GM20000 (cell line): Measurements from ENCODE around the gene STIM2.

Experiments used
- DNase-seq: peaks from one replicate; pipeline ENCODE4 v3.0.0; 2012; ENCODE audit warnings: low spot score
- TF ChIP-seq, protein P1 (sequence below): IDR thresholded peaks from 2 replicates; pipeline ENCODE4 v1.5.1; 2012; ENCODE audit warnings: mild to moderate bottlenecking, control low read depth; ENCODE audit errors: extremely low read depth, missing control alignments

The STIM2 gene

DNA sequence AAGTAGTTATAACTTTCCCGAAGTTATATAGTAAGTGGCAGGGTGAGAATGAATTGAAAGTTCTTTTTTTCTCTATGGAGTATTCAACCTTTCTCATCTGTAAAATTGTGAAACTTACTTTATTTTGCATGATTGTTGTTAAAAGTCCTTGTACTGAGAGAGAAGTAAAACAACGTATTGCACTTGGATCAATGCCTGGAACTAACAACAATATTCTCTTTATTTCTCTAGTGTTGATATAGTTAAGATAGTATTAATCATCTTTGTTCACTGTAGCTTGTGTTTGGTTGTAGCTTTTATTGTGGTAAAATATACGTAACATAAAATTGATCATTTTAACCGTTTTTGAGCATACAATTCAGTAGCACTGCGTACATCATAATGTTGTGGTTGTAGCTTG, 48.7 kb downstream of the STIM2 start:
- TF ChIP-seq, protein P1, sequence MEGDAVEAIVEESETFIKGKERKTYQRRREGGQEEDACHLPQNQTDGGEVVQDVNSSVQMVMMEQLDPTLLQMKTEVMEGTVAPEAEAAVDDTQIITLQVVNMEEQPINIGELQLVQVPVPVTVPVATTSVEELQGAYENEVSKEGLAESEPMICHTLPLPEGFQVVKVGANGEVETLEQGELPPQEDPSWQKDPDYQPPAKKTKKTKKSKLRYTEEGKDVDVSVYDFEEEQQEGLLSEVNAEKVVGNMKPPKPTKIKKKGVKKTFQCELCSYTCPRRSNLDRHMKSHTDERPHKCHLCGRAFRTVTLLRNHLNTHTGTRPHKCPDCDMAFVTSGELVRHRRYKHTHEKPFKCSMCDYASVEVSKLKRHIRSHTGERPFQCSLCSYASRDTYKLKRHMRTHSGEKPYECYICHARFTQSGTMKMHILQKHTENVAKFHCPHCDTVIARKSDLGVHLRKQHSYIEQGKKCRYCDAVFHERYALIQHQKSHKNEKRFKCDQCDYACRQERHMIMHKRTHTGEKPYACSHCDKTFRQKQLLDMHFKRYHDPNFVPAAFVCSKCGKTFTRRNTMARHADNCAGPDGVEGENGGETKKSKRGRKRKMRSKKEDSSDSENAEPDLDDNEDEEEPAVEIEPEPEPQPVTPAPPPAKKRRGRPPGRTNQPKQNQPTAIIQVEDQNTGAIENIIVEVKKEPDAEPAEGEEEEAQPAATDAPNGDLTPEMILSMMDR, result no peak
- DNase-seq, result no peak

GRCh38 chr4:26911254-26911653, 50.6 kb downstream of the STIM2 start:
- TF ChIP-seq, protein P1, result no peak
- DNase-seq, result no peak

GRCh38 chr4:26912069-26912468, 51.4 kb downstream of the STIM2 start:
- TF ChIP-seq, protein P1, result no peak
- no peak for DNase-seq

- DNase-seq, result no peak
- TF ChIP-seq, protein P1, result no peak
These were observed 52.2 kb downstream of the STIM2 start for GRCh38 chr4:26912810-26913209.

- DNase-seq, result no peak
- TF ChIP-seq, protein P1, result no peak
These were observed 55.6 kb downstream of the STIM2 start for GRCh38 chr4:26916195-26916594.

- no peak for DNase-seq
- TF ChIP-seq, protein P1, result no peak
These were observed 70.3 kb downstream of the STIM2 start for GRCh38 chr4:26930964-26931363.

- TF ChIP-seq, protein P1, result no peak
- DNase-seq, result no peak
These were observed 70.8 kb downstream of the STIM2 start for GRCh38 chr4:26931451-26931850.

DNA sequence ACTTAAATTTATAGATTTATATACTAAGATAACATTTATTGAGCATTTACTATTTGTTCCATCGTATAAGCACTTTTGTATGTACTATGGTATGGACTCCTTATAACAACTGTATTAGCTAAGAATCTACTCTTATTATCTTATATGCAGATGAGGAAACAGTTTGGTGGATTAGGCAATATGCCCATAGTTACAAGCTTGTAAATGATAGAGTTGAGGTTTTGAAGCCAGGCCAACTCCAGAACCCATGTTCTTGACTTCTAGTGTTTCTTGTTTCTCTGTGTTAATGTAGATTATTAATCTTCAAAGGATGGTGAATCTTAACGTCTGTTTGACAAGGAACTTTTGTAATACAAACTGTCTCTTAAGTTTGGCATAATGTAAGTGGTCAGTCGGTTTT, 71.3 kb downstream of the STIM2 start:
- TF ChIP-seq, protein P1, result no peak
- DNase-seq, result no peak
